NCI-H2107 (cell line): ENCODE data around the gene GOLGA8M.
"Not testable (repeated sequence)": the region's sequence is repeated elsewhere in the genome, so short reads cannot be mapped to it uniquely, and the experiment has no call there.

Experiments used
- DNase-seq: peaks from one replicate; lab custom pipeline; 2025; lab: John Stamatoyannopoulos, UW

Gene GOLGA8M, protein sequence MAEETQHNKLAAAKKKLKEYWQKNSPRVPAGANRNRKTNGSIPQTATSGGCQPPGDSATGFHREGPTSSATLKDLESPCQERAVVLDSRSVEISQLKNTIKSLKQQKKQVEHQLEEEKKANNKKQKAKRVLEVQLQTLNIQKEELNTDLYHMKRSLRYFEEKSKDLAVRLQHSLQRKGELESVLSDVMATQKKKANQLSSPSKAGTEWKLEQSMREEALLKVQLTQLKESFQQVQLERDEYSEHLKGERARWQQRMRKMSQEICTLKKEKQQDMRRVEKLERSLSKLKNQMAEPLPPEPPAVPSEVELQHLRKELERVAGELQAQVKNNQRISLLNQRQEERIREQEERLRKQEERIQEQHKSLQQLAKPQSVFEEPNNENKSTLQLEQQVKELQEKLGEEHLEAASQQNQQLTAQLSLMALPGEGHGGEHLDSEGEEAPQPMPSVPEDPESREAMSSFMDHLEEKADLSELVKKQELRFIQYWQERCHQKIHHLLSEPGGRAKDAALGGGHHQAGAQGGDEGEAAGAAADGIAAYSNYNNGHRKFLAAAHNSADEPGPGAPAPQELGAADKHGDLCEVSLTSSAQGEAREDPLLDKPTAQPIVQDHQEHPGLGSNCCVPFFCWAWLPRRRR

GRCh38 chr15:28712270-28712669, at the start of gene GOLGA8M:
TSS of gene GOLGA8M (minus strand) at chr15:28712421. CDS start at chr15:28712323, 98 bp downstream.
- not testable (repeated sequence) for DNase-seq

DNA sequence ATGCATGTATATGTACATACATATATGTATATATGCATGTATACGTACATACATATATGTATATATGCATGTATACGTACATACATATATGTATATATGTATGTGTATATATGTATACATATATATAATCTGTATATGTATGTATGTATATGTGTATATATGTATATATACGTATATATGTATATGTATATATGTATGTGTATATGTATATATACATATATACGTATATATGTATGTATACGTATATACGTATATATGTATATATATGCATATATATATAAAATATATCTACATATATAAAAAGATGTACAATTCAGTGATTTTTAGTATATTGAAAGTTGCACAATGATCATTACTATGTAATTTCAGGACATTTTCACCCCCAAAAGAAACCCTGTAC, 30.7 kb upstream of the GOLGA8M start:
- DNase-seq: not testable (repeated sequence)

GRCh38 chr15:28738590-28739292, 26.5 kb upstream of the GOLGA8M start:
- not testable (repeated sequence) for DNase-seq

GRCh38 chr15:28738200-28738561, 26.0 kb upstream of the GOLGA8M start:
- not testable (repeated sequence) for DNase-seq

DNA sequence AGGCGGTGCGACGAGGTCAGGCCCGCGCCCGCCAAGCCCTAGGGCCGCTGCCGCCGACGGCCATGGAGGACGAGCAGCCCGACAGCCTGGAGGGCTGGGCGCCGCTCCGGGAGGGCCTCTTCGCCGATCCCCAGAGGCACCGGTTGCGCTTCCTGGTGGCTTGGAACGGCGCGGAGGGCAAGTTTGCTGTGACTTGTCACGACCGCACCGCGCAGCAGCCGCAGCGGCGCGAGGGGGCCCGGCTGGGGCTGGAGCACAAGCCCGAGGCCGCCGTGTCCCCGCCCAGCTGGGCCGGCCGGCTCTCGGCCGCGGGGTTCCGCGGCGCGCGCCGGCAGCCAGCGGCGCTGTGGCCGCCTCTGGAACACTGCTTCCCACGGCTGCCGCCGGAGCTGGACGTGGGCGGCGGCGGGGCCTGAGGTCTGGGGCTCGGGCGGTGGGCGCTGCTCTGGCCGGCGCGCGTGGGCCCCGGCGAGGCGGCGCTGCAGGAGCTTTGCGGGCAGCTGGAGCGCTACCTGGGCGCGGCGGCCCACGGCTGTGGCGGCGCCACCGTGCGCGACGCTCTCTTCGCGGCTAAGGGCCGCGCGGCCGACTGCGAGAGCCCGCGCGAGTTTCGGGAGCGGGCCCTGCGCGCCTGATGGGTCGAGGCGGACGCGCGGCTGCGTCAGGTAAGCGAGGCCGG, 25.4 kb upstream of the GOLGA8M start:
- not testable (repeated sequence) for DNase-seq

DNA sequence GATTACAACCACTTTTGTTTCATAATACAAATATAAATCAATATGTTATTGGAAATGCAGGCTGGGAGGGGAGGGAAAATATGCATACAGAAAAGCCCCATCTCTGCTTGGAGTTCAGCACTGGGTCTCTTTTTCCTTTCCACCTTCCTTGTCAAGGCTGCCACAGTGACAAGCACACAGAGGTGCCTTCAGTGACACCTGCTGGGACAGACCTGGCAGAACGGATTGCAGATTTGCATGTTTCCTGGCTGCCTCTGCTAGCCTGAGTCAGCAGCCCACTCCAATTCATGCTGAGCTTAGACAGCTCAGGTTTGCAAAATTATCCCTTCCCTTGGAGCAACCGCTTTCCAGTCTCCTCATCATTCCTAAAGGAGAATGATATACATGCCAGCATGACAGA, 15.8 kb upstream of the GOLGA8M start:
- DNase-seq: not testable (repeated sequence)

DNA sequence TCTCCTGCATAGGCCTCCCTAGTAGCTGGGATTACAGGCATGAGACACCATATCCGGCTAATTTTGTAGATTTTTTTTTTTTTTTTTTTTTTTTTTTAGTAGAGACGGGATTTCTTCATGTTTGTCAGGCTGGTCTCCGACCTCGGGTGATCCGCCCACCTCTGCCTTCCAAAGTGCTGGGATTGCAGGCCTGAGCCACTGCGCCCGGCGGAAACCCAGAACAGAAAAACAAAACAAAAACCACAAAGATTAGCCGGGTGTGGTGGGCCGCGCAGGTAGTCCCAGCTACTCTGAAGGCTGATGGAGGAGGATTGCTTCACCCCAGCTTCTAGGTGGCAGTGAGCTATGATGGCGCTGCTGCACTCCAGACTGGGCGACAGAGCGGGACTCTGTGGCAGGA, 14.8 kb upstream of the GOLGA8M start:
- DNase-seq: not testable (repeated sequence)

GRCh38 chr15:28726102-28726501, 13.9 kb upstream of the GOLGA8M start:
- no peak for DNase-seq

GRCh38 chr15:28725556-28725955, 13.3 kb upstream of the GOLGA8M start:
- no peak for DNase-seq

- DNase-seq: not testable (repeated sequence)
Measured at GRCh38 chr15:28723986-28724385, 11.8 kb upstream of the GOLGA8M start.

DNA sequence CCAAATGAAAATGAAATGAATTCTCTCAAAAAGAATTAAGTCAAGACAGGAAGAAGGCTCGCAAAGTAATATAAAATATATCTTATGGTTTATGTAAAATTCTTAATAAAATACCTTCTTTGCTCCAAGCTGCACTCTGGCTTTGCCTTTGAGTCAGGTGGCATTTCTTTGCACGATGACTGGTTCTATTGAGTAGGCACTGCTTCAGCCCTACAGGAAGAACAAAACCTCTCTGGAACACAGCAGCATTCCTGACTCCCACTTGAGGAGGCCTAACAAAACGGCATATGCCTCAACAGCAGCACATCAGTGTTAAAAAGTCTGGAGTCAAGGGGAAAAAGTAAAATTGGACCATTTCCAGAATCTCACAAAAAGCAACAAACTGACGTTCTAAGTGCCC, 7.4 kb upstream of the GOLGA8M start:
- not testable (repeated sequence) for DNase-seq

- not testable (repeated sequence) for DNase-seq
Measured at GRCh38 chr15:28718576-28718975, 6.4 kb upstream of the GOLGA8M start.

GRCh38 chr15:28714176-28714575, 2.0 kb upstream of the GOLGA8M start:
- not testable (repeated sequence) for DNase-seq

GRCh38 chr15:28703927-28704326, 8.3 kb downstream of the GOLGA8M start:
- DNase-seq: not testable (repeated sequence)

- not testable (repeated sequence) for DNase-seq
Measured at GRCh38 chr15:28702427-28702826, 9.8 kb downstream of the GOLGA8M start.

DNA sequence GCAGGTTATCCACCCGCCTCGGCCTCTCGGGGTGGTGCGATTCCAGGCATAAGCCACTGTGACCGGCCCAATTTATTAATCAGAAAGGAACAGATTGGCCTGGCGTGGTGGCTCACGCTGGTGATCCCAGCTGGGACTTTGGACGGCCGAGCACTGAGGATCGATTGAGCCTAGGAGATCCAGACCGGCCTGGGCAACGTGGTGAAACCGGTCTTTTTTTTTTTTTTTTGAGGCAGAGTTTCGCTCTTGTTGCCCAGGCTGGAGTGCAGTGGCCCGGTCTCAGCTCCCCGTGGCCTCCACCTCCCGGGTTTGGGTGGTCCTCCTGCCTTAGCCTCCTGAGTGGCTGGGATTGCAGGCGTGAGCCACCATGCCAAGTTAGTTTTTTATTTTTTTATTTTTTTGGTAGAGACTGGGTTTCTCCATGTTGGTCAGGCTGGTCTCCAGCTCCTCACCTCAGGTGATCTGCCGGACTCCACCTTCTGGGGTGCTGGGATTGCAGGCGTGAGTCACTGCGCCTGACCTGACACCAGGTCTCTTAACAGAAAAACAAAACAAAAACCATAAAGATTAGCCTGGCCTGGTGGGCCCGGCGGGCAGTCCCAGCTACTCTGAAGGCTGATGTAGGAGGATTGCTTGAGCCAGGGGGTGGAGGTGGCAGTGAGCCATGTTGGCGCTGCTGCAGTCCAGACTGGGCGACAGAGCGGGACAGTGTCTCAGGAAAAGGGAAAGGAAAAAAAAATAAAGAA, 18.0 kb downstream of the GOLGA8M start:
- DNase-seq: not testable (repeated sequence)

- not testable (repeated sequence) for DNase-seq
Measured at GRCh38 chr15:28693021-28693420, 19.2 kb downstream of the GOLGA8M start.

GRCh38 chr15:28673533-28673932, 38.7 kb downstream of the GOLGA8M start:
- not testable (repeated sequence) for DNase-seq

DNA sequence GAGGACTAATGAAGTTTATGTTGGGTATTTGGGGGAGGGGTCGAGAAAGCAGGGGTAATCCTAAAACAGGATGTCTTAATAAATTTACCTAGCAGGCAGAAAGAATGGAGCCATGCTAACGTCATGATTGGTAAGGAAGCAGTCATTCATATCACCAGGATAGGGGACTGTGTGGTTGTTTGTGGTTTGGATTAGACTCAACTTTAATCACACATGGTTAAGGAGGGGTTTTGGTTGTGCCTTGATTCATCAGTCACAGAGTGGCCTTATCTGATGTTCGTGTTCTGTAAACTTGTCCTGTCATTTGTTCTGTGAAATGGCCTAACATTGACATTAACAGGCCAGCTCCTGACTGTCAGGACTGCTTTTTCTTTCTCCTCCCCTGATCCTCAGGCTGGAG, 40.1 kb downstream of the GOLGA8M start:
- DNase-seq: not testable (repeated sequence)

GRCh38 chr15:28666402-28666801, 45.8 kb downstream of the GOLGA8M start:
- not testable (repeated sequence) for DNase-seq

- not testable (repeated sequence) for DNase-seq
Measured at GRCh38 chr15:28664575-28664974, 47.6 kb downstream of the GOLGA8M start.
